Loucy (cell line): ENCODE measurements around the gene PFKL.

Source experiments
- CTCF ChIP-seq: fragments of 200-600 bp; sonication (generic); conservative IDR thresholded peaks from 2 replicates; pipeline ENCODE4 v1.5.1; 2014; ENCODE audit warnings: mild to moderate bottlenecking, antibody characterized with exemption, low read length
- EZH2phosphoT487 ChIP-seq: fragments of 200-600 bp; IDR thresholded peaks from 2 replicates; pipeline ENCODE4 v1.6.1; 2018; ENCODE audit warnings: antibody characterized with exemption, mild to moderate bottlenecking, moderate library complexity, borderline replicate concordance

DNA sequence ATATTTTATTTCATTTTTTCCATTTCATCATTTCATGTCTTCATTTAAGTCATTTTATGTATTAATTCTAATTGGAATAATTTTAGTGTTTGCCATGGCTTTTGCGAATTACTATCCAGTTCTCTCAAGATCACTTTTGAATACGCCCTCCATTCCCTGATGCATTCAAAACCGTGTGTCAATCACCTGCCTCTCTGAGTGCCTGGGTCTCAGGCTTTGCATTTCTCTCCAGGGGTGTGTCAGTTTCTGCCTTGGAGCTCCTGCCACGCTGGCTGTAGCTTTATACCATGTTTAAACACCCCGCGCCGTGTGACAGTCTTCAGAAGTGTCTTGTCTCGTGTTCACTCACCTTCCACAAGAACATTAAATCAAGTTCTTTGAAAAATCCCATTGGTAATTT, 30.8 kb upstream of the PFKL start:
- TF ChIP-seq CTCF (no peak), EZH2phosphoT487 (no peak)
